Stimulated activated CD8-positive, alpha-beta memory T cell treated with anti-CD3 and anti-CD28 coated beads, Interleukin-12 subunit alpha, Interleukin-12 subunit beta, amount 100 ng/mL, for 4 hours (primary cell): Measurements from ENCODE around the gene STK26.
"Not testable (repeated sequence)": the region's sequence is repeated elsewhere in the genome, so short reads cannot be mapped to it uniquely, and the experiment has no call there.

Experiments used
- DNase-seq: peaks from one replicate; pipeline ENCODE4 v3.0.0-alpha.2; 2020; ENCODE audit warnings: low read depth

STK26 gene

DNA sequence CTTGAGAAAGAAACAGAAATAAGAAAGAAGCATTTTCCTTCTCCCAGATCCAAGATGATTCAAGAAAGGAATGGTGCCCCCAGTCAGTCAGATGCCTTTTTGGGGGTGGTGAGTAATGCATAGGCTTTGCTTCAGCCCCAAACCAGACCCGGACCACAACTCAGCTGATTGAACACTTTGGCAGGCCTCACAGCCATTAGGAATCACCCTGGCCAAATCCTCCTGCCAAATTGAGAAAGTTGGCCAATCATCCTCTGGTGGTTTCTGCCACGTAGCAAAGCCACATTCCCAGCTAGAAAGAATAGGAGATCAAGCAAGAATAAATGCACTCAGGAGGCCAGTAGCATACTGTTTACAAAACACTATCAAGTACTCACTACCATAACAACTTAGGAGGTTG is 71.1 kb downstream of the STK26 start:
- DNase-seq: no peak

DNA sequence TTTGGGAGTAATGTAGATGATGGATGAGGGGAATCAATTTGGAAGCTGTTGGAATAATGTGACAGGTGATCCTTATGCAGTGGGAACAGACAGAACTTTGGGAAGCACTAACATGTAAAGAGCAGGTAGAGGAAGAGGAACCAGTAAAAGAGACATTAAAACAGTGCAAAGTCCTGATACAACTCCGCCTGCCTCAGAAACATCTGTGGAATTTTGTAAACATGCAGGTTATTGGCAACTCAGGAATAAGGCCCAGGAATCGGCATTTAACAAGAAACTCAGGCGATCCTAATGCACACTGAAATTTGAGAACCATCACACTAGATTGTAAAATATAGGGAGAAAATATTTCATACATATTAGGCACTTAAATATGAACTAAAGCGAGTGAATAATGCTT is 75.6 kb downstream of the STK26 start:
- not testable (repeated sequence) for DNase-seq

DNA sequence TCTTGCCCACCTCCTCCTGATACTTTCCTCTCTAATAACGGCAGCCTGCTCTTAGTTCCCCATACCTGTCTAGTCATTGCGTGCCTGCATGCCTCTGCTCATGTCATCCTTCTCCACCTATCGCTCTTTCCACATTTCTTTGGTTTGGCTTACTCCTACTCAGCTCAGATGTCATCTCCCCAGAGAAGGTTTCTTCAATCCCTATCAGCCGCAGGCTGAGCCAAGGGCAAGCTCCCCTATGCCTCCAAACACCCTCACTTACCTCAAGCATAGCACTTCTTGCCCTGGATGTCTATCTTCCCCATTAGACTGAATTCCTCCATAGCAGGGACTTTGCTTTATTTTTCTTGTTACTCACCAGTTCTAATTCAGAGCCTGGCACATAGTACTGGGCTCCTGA is 78.1 kb downstream of the STK26 start:
- no peak for DNase-seq

DNA sequence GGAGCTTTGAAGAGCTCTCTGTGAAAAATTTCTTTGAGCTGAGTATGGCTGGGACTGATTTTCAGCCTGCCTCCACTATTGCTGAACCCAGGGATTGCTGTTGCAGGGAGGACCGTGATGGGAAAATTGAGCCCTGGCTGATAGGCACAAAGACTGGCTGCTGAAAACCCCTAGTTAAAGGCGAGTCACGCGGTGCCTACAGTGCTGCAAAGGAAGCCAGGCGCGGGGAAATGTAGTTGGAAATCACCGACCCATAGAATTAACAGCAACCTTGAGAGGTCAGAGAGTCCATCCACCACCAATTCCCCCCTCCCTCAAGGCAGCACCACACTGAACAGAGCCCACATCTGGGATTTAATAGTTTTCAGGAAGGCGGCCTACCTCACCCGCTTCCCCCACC is 78.7 kb downstream of the STK26 start:
- DNase-seq: no peak

DNA sequence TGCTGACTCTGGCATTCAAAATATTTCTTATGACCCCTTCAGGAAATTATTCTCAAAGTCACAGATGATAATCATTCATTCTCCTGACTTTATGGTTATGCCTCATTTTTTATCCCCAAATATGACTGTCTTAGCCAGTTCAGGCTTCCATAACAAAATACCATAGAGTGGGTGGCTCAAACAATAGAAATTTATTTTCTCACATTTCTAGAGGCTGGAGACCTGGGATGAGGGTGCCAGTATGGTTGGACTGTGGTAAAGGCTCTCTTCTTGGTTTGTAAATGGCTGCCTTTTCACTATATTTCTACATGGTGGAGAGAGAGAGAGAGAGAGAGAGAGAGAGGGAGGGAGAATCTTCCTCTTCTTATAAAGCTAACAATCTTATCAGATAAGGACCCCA is 84.2 kb downstream of the STK26 start:
- DNase-seq: no peak

DNA sequence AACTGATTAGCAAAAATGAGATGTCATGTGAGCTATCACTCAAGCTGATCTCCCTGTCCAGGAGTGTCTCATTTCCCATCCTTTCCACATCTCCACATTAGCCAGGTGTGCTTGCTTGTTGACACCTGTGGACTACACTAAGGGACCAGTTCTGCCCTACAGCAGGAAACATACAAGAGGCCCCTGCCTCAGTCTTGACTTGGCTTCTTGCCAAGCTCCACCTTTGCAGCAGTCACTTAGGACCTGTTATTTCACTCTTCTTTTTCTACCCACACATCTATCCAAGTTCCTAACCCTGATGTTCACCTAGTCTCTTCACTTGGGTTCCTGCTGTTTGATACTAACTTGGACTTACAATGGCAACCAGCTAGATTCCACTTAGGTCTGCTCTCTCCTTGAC is 91.5 kb downstream of the STK26 start:
- no peak for DNase-seq

DNA sequence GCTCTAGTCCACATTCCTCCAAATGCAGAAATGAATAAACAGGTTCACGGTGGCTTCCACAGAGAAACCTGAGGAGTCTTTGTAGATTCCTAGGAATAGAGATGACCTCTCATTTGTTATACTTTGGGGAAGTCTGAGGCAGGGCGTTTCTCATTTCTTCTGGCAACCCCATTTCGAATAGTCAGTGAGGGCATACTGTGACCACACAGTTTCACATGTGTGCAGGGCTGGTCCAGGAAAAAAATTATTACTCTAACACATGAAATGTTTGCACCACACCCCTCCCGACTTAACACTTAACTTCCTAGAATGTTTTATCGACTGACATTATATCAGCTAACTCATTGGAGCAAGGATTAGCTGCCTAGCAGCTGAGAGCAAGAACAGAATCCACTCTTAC is 92.7 kb downstream of the STK26 start:
- DNase-seq: no peak

DNA sequence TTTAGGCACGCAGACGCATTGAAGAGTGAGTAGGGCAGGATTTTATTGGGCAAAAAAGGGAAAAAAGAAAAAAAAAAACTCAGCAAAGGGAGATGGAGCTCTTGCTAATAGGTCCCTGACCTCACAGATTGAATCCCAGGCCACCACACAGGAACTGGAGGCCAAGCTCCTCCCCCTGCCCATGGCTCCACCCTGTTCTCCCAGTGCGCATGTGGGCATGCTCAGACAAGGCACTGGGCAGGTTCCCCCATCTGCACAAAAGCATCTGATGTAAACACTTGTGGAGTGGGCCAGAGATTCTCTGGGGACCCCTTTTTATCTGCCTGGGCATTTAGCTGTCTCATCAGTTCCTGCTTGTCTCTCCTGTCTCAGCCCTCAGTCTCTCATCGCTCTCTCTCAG is 95.3 kb downstream of the STK26 start:
- no peak for DNase-seq

DNA sequence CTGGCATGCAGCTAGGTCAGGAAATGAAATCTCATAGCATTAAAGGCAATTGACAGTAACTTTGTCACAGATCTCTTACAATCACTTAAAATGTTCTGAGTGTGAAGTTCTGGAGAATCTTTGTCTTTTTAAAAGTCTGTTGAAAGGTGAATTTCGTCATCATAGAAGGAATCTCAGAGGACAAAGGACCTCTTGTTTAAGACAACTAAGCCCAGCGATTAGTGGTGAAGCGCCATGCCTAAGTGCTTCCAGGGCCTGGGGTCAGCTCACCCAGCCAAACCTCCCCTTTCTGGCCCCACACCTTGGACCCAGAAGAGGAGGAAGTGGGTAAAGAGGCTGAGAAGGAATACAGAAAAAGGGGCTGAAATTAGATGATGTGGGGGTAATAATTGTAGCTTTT is 96.2 kb downstream of the STK26 start:
- no peak for DNase-seq

DNA sequence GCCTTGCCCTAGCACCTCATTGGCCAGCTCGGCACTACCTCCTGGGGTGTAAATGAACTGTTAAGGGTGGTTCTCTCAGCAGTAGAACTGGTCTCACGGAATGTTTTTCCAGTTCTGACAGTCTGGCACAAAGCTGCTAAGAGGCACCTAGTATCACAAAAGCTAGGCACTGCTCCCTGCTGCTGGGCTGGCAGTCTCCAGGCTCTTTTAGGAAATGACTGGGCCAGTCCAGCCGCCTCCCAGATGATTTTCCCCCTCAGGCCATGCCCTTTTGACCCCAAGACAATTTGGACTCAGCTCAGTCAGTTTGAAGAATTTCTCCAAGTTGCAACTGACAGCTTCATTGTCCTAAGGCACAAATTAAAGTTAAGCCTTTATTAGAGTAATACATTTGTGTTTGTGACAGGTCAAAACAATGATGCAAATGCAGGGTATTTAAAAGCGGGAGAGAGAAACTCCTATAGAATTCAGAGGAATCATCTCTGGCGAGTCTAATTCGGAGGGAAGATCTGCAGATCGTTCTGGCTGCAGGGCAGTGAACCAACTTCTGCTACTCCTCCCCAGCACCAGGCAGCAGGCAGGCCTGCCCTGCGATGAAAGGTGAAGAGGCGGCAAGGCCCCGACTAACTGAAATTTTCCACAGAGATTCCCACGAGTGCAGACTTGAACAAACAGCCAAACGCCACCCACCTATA is 96.9 kb downstream of the STK26 start:
- DNase-seq: no peak

DNA sequence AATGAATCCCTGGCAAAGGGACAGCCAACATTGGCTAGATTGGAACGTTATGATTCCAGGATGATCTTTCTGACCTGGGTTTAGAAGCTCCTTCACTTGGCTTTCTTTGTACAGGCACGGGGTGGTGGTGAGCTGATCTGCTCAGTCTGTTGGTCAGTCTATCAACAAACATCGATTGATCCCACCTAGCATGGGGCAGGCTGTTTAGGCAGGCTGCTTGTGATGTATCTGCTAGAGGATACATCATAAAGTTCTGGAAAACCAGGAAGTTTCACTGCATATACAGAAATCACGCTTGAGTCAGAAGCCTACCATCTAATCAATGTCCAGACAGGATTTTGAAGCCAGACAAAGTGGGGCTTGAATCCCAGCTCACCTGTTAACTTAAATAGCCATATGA is 97.8 kb downstream of the STK26 start:
- DNase-seq: no peak
